Heart left ventricle (tissue), 16 donors: ENCODE results near the gene SLC25A43. TPM values are rescaled to one million over a fixed set of nuclear protein-coding genes. Genes with fewer than 3 reads are reported as not detected.

ENCODE experiments used
- ATAC-seq, 4 donors: fragments of 200-7000 bp; cut with Tn5 transposase; one replicate each; pipeline ENCODE4 v1.9.1; 2020 to 2022; ENCODE audit warnings: moderate library complexity in 4 of 4, mild to moderate bottlenecking in 3 of 4, moderate number of reproducible peaks in 1 of 4
- DNase-seq, 5 donors: peaks; one replicate each; pipeline ENCODE4 v3.0.0-alpha.2; 2020
- H3K27ac ChIP-seq, 12 donors: fragments of 200-600 bp; sonication (generic) in 4 of 12; one replicate each; pipeline versions ENCODE4 v1.5.0 to v1.8.0; 2016 to 2022; ENCODE audit warnings: mild to moderate bottlenecking in 2 of 12
- H3K27me3 ChIP-seq, 9 donors: fragments of 200-600 bp; sonication (generic) in 2 of 9; one replicate each; pipeline versions ENCODE4 v1.5.1 to v1.8.0; 2016 to 2022; ENCODE audit warnings: mild to moderate bottlenecking in 3 of 9
- H3K36me3 ChIP-seq, 9 donors: fragments of 200-600 bp; sonication (generic) in 2 of 9; one replicate each; pipeline versions ENCODE4 v1.5.0 to v1.8.0; 2018 to 2022; ENCODE audit warnings: mild to moderate bottlenecking in 2 of 9
- H3K4me1 ChIP-seq, 12 donors: fragments of 200-600 bp; sonication (generic) in 4 of 12; one replicate each; pipeline versions ENCODE4 v1.5.0 to v1.8.0; 2016 to 2022; ENCODE audit warnings: mild to moderate bottlenecking in 3 of 12
- H3K4me3 ChIP-seq, 12 donors: fragments of 200-600 bp; sonication (generic) in 4 of 12; one replicate each; pipeline versions ENCODE4 v1.5.0 to v1.8.0; 2017 to 2022; ENCODE audit warnings: mild to moderate bottlenecking in 9 of 12, moderate library complexity in 4 of 12
- H3K9me3 ChIP-seq, 12 donors: fragments of 200-600 bp; sonication (generic) in 4 of 12; one replicate each; pipeline versions ENCODE4 v1.5.0 to v1.8.0; 2016 to 2022; ENCODE audit warnings: mild to moderate bottlenecking in 1 of 12
- POLR2A ChIP-seq, 2 donors: fragments of 450-650 bp; IDR thresholded peaks; one replicate each; pipeline ENCODE4 v1.6.1; 2017; ENCODE audit warnings: antibody characterized with exemption in 2 of 2, mild to moderate bottlenecking in 2 of 2, moderate library complexity in 2 of 2
- WGBS, 4 donors: extraction: QIAGEN DNeasy Blood & Tissue Kit in 2 of 4; methylation state at CpG; one replicate each; pipeline versions ENCODE4 v1.1.5 to v1.1.7; 2013 to 2018; 5-methylcytosine and 5-hydroxymethylcytosine counted together
- intact Hi-C, 10 donors: fragments of 100-400 bp; cut with DNase I; formaldehyde crosslinking; loops; one replicate each; pipeline versions ENCODE4 v1.11.1 to v1.14.2; 2022
- polyA plus RNA-seq, 2 donors: library from polyadenylated mRNA; stranded (reverse); fragments of 200-250 nt; gene quantifications; one replicate each; pipeline ENCODE4 v1.2.3, GENCODE V29; 2013
- total RNA-seq, 9 donors: library from RNA; depleted of rRNA in 2 of 9; stranded (reverse); fragments of >200 nt in 2 of 9; fragmentation: NEBNext Ultra II Directional in 3 of 9; extraction: Animal tissue kit (Norgen Biotek cat#: 25700) in 3 of 9; gene quantifications; one replicate each; pipeline versions ENCODE4 v1.1.0 to v1.2.4, GENCODE V29; 2016 to 2023
- TF ChIP-seq, protein P1 (sequence below), 12 donors: fragments of 200-600 bp; sonication (generic) in 4 of 12; IDR thresholded peaks; one replicate each; pipeline versions ENCODE4 v1.5.0 to v1.8.0; 2018 to 2022; ENCODE audit warnings: antibody characterized with exemption in 12 of 12, mild to moderate bottlenecking in 5 of 12
- donor health status: ischemic (EF 13 %, LVEDD 7.1; RV severe dilation, severe dysfunction).
- donor health status: healthy with polysubstance abuse.
- donor health status: DM: no; HTN: yes; CAD: no.
- donor health status: DM: no; HTN: no; CAD: no.
- donor health status: ischemic (EF 25% LVEDD 6.9; RV normal size, moderate dysfunction).
- donor health status: ischemic (EF 25% LVEDD 5.7; RV mildly dilated, moderate dysfunction).
- donor health status: healthy.
- donor health status: DM: yes; HTN: yes; CAD: no.
- donor health status: ischemic (EF 35%, LVEDD 5.7; RV mildly dilated, moderate dysfunction).
- donor health status: nonischemic (EF 11% LVEDD 7.7; RV severe dilation, severe dysfunction).
- donor health status: DM: yes; HTN: yes; CAD: no.
- donor health status: PGD.
- donor health status: ischemic (EF 29% LVEDD 5.4; RV normal size, mild dysfunction).
- donor health status: nonischemic (EF 23%, LVEDD 6.1; RV moderate dilation, normal function).

SLC25A43 gene
- total and polyA plus RNA-seq, 11 donors: 1.7 to 7.8 (median 3.1) TPM

DNA sequence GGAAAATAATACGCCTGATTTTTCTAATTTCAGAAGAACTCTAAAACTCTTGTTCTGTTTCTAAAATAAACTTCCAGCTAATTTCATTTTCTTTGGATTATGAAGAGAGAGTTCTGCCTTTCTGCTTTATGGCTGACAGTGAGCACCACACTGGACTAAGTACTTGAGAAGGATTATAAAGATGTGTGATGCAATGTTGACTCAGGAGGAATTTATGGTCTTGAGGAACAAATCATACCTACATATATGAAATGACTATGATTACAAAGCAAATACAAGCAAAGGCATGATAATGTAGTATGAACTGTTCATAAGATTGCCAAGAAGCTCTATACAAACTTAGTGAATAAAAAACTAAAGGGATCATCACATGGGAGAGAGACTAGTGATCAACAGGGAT lies 56.1 kb downstream of the SLC25A43 start:
- WGBS, 4 donors: 89 to 100% (median 99%) methylated on average over 1 of the region's 1 CpG
- Histone ChIP-seq H3K4me3 (no peak overlapping the region), H3K9me3 (no peaks in the 10 kb centered on the region), H3K27ac (no peak overlapping the region), H3K4me1 (no peaks in the 10 kb centered on the region), H3K27me3 (peaks cover 0 to 2% (median 0%) of the 10 kb centered on the region in 9 donors), H3K36me3 (peaks cover 0 to 9% (median 0%) of the 10 kb centered on the region in 9 donors)
- intact Hi-C loops: no loop called here
- DNase-seq (no peak), ATAC-seq (no peak)
- TF ChIP-seq POLR2A (IDR thresholded peaks at IDR 0.05): no peak
- TF ChIP-seq, protein P1, sequence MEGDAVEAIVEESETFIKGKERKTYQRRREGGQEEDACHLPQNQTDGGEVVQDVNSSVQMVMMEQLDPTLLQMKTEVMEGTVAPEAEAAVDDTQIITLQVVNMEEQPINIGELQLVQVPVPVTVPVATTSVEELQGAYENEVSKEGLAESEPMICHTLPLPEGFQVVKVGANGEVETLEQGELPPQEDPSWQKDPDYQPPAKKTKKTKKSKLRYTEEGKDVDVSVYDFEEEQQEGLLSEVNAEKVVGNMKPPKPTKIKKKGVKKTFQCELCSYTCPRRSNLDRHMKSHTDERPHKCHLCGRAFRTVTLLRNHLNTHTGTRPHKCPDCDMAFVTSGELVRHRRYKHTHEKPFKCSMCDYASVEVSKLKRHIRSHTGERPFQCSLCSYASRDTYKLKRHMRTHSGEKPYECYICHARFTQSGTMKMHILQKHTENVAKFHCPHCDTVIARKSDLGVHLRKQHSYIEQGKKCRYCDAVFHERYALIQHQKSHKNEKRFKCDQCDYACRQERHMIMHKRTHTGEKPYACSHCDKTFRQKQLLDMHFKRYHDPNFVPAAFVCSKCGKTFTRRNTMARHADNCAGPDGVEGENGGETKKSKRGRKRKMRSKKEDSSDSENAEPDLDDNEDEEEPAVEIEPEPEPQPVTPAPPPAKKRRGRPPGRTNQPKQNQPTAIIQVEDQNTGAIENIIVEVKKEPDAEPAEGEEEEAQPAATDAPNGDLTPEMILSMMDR (IDR thresholded peaks at IDR 0.05): no peak

DNA sequence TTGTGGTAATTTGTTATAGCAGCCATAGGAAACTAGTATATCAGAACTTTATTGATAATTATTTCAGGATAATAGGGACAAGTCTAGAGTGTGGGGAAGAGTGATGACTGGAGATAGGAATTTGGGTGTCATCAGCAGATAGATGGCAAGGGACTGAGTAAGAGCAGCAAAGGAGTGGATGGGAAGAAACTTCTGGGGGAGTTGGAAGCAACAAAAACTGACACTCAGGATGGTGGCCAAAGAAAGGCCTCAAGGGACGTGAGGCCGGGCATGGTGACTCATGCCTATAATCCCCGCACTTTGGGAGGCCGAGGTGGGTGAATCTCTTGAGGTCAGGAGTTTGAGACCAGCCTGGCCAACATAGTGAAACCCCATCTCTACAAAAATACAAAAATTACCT lies 60.0 kb downstream of the SLC25A43 start:
- Histone ChIP-seq H3K36me3 (no peaks in the 10 kb centered on the region), H3K27ac (no peak overlapping the region), H3K4me3 (no peak overlapping the region), H3K27me3 (no peaks in the 10 kb centered on the region), H3K4me1 (no peaks in the 10 kb centered on the region), H3K9me3 (no peaks in the 10 kb centered on the region)
- intact Hi-C loops: no loop called here
- TF ChIP-seq POLR2A (IDR thresholded peaks at IDR 0.05): no peak
- TF ChIP-seq, protein P1 (IDR thresholded peaks at IDR 0.05): no peak
- WGBS, 4 donors: 62 to 79% (median 77%) methylated on average over 4 of the region's 4 CpGs
- no peak for ATAC-seq
- DNase-seq: no peak

DNA sequence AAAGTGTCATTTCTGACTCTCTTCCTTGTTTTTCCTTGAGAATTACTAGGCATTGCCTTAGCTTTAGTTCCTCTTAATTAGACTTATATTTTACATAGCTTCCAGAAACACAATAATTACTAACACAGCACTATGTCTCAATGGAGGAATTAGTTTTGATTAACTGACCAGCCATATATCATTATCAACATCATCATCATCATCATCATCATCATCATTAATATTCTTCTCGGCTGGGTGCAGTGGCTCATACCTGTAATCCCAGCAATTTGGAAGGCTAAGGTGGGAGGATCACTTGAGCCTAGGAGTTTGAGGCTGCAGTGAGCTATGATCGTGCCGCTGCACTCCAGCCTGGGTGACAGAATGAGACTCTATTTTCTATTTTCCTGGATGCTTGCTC lies 66.4 kb downstream of the SLC25A43 start:
- no peak for ATAC-seq
- intact Hi-C loops: loop anchor here in 2 of 10 donors (5.0 to 10.0 kb wide), 2 partner anchors 38 to 231 kb away; partner anchors contain the start of gene PGRMC1 (in 1 of the 2)
- WGBS, 4 donors: 81 to 95% (median 93%) methylated on average over 3 of the region's 3 CpGs

DNA sequence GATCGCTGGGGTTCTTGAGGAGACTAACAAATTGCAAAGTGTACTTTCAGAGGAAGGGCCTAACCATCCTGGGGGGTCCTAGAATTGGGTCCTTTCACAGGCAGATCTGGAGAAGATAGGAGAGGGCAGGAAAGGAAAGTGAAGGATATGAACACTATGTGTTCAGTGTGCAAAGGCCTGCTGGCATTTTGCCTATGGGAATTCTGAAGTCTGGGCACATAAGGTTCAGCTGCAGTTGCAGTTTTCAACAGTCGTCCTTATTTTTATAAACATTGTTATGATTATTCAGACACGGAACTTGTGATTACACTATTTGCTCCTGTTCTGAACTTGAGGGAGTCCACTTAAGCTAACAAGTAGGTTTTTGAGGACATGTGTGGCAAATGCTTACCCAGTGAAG lies 67.8 kb downstream of the SLC25A43 start:
- Histone ChIP-seq H3K27ac (no peak overlapping the region), H3K4me1 (peaks cover 0 to 16% (median 0%) of the 10 kb centered on the region in 12 donors), H3K27me3 (no peaks in the 10 kb centered on the region), H3K9me3 (no peaks in the 10 kb centered on the region), H3K36me3 (peaks cover 0 to 26% (median 16%) of the 10 kb centered on the region in 9 donors), H3K4me3 (no peak overlapping the region)
- 86 to 91% (median 87%) methylated on average over 3 of the region's 3 CpGs for WGBS, 4 donors
- ATAC-seq (no peak), DNase-seq (no peak)
- intact Hi-C loops: loop anchor here in 2 of 10 donors (5.0 to 10.0 kb wide), 2 partner anchors 40 to 232 kb away; partner anchors contain the start of gene PGRMC1 (in 1 of the 2)
- TF ChIP-seq POLR2A (IDR thresholded peaks at IDR 0.05): no peak
- TF ChIP-seq, protein P1 (IDR thresholded peaks at IDR 0.05): no peak

More for the DNA sequence above, 66.4 kb downstream of the SLC25A43 start:
- Histone ChIP-seq H3K36me3 (peaks cover 0 to 12% (median 7%) of the 10 kb centered on the region in 9 donors), H3K27me3 (no peaks in the 10 kb centered on the region), H3K4me3 (no peak overlapping the region), H3K9me3 (no peaks in the 10 kb centered on the region), H3K4me1 (peaks cover 0 to 11% (median 0%) of the 10 kb centered on the region in 12 donors), H3K27ac (no peak overlapping the region)
- TF ChIP-seq POLR2A (IDR thresholded peaks at IDR 0.05): no peak
- TF ChIP-seq, protein P1 (IDR thresholded peaks at IDR 0.05): no peak
- no peak for DNase-seq
